SKM-1 treated with dmso at 0.1 percent for 144 hours (cell line): ENCODE data around the gene NLRP7.
A peak's percentile ranks its signal among the peaks of the same experiment; 100 is the strongest.
"Not testable (repeated sequence)": the region's sequence is repeated elsewhere in the genome, so short reads cannot be mapped to it uniquely, and the experiment has no call there.

Experiments
- DNase-seq: peaks from one replicate; lab custom pipeline; 2025; ENCODE audit not compliant: unreplicated experiment; lab: John Stamatoyannopoulos, UW

Gene NLRP7

DNA sequence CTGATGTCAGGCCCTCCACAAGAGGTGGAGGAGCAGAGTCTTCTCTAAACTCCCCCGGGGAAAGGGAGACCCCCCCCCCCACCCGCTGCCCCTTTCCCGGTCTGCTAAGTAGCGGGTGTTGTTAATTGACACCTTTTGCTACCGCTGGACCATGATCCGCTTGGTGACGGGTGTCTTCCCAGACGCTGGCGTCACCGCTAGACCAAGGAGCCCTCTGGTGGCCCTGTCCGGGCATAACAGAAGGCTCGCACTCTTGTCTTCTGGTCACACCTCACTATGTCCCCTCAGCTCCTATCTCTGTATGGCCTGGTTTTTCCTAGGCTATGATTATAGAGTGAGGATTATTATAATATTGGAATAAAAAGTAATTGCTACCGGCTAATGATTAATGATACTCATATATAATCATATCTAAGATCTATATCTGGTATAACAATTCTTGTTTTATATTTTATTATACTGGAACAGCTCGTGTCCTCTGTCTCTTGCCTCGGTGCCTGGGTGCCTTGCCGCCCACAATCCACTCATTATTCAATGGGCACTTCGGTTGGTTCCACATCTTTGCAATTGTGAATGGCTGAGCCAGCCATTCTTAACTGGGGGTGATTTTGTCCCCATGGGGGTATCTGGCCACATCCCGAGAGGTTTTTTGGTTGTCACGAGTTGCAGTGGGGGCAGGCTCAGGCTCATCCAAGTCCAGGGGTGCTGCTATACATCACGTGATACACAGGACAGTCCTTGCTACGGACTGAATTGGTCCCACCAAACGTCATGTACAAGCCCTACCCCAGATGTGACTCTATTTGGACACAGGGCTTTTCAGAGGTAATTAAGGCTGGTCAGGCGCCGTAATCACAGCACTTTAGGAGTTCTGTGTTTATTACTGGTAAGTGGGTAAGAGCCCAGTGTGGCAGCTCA is 27.4 kb downstream of the NLRP7 start:
- DNase-seq, result not testable (repeated sequence)

DNA sequence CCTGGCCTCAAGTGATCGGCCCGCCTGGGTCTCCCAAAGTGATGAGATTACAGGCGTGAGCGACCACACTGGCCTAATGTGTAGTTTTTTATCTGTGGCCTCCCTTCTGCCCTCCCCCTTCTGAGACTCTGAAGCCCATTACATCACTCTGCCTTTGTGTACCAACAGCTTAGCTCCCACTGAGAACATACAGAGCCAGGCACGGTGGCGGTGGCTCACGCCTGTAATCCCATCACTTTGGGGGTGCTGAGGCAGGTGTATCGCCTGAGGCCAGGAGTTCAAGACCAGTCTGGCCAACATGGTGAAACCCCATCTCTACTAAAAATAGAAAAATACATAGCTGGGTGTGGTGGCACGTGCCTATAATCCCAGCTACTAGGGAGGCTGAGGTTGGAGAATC is 28.8 kb downstream of the NLRP7 start:
- DNase-seq, result no peak

DNA sequence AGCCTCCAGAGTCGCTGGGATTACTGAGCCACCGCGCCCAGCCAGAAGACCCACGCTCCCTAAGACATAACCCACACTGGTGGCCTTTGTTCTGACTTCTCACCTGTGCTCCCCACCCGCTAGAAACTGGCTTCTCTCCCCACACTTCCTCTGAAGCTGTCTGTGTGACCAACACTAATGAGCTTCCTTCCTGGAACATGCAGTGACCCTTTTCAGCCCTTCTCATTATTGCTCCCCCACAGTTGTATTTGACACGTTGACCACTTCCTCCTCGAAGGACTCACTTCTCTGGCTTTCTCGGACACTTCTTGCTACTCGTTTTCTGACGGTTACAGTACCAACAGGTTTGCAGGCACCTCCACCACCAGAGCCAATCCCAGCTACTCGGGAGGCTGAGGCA is 30.5 kb downstream of the NLRP7 start:
- DNase-seq, result no peak

DNA sequence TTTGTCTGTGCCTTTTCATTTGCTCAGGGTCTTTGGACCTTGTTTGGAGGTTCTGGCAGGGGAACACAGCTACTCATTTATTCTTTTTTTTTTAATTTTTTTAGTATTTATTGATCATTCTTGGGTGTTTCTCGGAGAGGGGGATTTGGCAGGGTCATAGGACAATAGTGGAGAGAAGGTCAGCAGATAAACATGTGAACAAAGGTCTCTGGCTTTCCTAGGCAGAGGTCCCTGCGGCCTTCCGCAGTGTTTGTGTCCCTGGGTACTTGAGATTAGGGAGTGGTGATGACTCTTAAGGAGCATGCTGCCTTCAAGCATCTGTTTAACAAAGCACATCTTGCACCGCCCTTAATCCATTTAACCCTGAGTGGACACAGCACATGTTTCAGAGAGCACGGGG is 39.4 kb downstream of the NLRP7 start:
- not testable (repeated sequence) for DNase-seq

DNA sequence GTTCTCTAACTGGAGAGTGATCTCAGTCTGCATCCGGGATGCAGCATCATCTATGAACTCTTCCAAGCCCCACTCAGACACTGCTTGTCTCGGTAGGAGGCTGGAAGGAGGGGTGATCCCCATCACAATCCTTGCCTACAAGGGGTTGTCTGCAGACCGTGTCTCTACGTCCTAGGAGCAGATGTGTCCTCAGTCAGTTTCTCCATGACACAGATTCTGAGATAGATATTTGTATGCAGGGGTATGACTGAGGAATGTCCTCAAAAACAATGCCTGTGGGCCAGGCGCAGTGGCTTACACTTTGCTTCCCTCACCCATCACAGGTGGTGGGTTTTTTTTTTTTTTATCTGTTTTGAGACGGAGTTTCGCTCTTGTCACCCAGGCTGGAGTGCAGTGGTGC is 40.5 kb downstream of the NLRP7 start:
- no peak for DNase-seq

DNA sequence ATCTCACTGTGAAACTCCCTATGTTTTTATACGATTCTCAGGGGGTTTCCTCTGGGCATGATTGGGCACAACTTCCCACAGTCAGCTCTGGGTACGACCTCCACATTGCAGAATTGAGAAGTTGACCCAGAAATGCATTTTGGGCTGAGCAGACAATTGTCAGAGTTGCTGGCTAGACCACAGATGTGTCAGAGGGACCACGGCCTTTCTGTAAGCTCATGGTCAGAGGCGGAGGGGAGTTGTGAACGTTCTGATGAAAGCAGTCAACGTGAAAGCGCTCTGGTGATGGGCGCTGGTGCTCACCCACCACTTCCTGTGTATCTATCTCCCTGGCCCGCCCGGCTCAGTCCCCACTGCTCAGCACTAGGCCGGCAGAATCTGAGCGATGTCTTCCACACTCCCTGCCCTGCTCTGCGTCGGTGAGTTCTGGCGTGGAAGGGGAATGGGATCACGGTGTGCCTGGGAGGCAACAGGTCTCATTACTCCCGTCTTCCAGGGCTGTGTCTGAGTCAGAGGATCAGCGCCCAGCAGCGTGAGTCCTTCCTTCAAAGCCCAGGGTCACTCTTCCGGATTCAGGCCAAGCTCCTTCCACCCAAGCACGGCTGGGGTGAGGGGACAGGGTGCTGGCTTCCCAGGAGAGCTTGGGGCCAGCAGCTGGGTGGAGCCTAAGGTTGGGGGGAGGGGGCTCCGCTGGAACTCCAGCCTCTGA is 41.4 kb downstream of the NLRP7 start, which contains the start of gene NCR1:
Gene NCR1 (plus strand): TSS at position 346 of the 709 bp plus-strand sequence. CDS start 40 bp downstream, at position 386.
- DNase-seq, result no peak

DNA sequence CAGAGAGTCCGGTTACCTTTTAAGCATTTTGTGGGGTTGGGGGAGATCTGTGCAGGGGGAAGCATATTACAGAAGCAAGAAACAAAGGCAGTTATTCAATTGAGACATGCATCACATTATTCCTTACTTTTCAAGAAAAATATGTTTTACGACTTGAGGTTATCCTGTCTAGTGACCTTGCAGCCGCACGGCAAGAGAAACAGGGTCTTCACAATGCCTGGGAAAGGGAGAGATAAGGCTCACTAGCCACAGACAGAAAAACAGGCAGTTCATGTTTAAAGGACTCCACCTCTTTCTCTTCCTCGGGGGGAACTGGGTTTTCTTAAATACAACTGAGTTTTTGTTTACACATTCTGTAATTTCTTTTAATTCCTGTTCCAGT is 41.9 kb downstream of the NLRP7 start:
- no peak for DNase-seq

DNA sequence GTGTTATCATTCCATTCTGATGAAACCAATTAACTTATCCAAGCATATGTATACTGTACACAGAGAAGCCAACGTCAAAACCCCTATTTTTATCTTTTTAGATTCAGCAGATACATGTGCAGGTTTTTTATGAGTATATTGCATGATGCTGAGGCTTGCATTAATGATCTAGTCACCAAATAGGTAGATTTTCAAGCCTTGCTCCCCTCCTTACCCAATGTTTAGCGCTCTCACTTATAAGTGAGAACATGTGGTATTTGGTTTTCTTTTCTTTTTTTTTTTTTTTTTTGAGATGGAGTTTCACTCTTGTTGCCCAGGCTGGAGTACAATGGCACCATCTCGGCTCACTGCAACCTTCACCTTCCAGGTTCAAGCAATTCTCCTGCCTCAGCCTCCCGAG is 43.1 kb downstream of the NLRP7 start:
- not testable (repeated sequence) for DNase-seq

DNA sequence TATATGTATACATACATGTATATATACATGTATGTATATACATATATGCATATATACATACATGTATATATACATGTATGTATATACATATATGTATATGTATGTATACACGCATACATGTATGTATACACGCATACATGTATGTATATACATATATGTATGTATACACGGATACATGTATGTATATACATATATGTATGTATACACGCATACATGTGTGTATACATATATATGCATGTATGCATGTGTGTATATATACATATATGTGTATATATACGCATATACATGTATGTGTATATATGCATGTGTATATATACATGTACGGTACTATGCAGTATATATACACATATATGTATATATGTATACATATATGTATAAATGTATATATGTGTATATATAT is 44.0 kb downstream of the NLRP7 start:
- DNase-seq, result no peak

DNA sequence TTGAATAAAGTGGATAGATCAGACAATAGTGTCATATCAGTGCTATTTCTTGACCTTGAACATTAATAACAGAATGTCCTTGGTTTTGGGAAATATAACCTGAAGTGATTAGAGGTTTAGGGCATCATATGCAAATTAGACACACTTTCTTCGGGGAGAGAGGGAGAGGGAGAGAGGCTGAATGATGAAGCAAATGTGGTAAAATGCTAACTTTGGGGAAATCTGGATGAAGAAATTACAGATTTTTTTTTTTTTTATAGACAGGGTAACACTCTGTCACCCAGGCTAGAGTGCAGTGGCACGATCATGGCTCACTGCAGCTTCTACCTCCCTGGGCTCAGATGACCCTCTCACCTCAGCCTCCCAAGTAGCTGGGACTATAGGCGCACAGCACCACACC is 45.3 kb downstream of the NLRP7 start:
- DNase-seq, result no peak

DNA sequence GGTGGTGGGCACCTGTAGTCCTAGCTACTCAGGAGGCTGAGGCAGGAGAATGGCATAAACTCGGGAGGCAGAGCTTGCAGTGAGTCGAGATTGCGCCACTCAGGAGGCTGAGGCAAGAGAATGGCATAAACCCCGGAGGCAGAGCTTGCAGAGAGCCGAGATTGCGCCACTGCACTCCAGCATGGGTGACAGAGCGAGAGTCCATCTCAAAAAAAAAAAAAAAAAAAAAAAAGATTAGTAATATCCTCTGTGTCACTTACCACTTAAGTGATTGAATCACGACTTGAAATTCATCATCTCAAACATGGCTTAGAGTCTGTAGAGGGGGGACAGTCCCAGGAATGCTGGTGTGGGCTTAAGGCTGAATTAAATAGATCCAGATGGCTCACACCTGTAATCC is 46.2 kb downstream of the NLRP7 start:
- peak; percentile 4 for DNase-seq

DNA sequence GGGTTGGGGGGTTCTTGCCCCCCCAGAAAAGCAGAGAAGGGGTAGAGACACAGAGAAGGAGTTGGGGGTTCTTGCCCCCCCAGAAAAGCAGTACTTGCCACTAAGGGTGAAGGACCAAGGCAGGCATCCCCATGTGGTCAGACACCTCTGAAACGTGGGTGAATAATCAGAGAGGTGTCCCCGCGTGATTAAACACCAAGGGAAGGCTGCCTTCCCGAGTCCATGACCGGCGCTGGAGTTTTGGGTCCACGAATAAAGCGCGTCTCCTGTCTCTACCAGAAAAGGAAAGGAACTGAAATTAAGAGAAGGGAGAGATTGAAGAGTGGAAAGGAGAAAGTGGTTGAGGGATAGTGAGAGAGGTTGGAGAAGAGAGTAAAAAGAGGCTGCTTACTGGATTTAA is 47.7 kb downstream of the NLRP7 start:
- not testable (repeated sequence) for DNase-seq

DNA sequence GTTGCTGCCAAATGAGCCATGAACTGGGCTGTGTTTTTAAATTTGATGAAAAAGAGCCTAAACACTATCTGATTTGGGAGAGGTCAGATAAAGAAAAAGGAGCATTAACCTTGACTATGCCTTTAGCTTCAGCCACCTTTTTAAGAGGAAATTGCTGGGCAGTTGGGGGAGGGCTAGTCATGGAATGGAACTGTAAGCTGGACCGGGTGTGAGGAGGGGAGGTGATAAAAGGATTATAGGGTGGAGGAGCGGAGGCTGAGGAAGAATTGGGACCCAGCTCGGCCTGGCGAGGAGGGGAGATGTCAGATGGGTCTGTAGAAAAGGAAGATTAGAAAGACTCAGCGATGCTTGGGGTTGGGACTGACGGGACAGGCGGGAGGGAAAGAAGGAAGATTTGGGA is 48.6 kb downstream of the NLRP7 start:
- DNase-seq, result not testable (repeated sequence)

DNA sequence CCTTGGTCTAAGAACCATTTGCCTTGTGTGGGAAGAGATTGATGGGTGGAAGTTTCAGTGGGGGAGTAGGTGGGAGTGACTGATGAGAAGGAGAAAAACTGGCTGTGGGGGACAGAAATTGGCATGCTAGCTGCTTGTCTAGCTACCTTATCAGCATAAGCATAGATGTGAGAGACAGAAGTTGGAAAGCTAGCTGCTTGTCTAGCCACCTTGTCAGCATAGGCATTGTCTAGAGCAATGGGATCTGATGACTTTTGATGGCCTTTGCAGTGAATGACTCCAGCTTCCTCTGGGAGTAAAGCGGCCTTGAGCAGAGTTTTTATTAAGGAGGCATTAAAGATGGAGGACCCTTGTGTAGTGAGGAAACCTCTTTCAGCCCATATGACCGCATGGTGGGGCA is 51.3 kb downstream of the NLRP7 start:
- no peak for DNase-seq

DNA sequence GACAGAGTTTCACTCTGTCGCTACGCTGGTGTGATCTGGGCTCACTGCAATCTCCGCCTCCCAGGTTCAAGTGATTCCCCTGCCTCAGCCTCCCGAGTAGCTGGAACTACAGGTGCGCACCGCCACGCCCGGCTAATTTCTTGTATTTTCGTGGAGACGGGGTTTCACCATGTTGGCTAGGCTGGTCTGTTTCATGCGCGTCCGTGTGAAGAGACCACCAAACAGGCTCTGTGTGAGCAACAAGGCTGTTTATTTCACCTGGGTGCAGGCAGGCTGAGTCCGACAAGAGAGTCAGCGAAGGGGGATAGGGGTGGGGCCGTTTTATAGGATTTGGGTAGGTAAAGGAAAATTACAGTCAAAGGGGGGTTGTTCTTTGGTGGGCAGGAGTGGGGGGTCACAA is 53.2 kb downstream of the NLRP7 start:
- DNase-seq, result not testable (repeated sequence)

DNA sequence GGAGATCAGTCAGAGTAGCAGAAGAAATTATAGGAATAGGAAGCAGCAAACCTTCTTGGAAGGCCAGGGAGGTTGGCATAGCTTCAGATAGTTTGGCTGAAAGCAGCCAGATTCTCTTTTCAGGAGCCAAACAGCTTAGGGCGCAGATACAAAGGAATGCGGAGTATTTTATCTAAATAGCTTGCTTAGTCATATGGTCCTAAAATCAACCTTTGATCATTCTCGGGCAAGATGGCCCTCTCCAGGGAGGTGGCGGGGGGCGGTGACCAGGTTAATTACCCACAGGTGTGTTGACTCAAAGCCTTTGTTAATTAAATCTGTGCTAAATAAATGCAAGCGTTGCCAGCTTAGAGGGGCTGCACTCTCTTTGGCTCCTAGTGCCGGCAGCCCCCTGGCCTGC is 53.9 kb downstream of the NLRP7 start:
- DNase-seq, result no peak

DNA sequence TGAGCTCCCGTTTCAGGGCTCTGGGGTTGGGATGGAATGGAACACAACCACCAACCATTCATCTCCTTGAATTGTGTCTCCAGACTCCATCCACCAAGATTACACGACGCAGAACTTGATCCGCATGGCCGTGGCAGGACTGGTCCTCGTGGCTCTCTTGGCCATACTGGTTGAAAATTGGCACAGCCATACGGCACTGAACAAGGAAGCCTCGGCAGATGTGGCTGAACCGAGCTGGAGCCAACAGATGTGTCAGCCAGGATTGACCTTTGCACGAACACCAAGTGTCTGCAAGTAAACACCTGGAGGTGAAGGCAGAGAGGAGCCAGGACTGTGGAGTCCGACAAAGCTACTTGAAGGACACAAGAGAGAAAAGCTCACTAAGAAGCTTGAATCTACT is 57.8 kb downstream of the NLRP7 start:
- DNase-seq, result no peak

DNA sequence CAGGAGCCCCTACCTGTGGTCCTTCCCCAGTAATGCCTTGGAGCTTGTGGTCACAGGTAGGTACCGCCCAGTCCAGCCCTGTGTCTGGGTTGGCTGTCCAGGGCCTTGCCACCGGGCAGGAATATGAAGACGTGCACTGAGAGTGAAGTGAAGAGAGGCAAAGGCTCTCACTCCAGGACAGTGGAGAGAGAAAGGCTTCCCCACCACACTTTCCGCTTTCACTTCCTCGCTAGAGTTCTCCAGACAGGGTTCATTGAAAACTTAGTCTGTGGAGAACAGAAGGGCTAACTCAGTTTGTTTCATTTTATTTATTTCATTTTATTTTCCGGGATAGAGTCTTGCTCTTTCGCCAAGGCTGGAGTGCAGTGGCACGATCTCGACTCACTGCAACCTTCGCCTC is 59.1 kb downstream of the NLRP7 start:
- DNase-seq, result no peak

DNA sequence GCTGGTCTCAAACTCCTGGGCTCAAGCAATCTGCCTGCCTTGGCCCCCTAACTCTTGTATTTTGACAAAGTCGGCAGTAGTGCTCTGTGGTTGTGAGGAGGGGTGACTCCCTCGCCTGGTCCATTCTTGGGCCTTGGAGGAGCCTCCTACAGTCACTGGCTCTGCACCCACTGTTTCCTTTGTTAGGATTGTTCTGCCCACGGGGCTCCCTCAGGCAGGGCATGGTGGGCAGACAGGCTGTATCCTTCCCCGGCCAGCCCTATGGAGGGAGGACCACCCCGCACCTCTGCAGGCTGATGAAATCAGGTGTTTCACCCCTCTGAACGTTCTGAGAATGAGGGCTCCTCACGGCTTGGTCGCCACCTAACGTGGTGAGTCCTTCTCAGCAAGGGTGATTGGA is 64.1 kb downstream of the NLRP7 start:
- DNase-seq, result no peak

DNA sequence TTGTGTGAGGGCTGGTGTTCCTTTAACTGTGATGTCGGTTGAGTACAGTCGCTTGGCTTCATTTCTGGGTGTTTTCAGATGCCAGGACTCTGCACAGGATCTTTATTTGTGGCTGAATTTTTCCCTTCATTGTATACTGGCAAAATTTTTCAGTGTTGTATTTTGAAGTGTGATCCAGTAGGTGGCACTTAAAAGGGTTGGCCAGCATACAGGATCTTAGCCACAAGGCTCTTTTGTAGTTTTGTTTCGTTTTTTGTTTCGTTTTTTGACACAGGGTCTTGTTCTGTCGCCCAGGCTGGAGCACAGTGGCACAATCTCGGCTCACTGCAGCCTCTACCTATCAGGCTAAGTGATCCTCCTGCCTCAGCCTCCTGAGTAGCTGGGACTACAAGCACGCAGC is 64.6 kb downstream of the NLRP7 start:
- no peak for DNase-seq

DNA sequence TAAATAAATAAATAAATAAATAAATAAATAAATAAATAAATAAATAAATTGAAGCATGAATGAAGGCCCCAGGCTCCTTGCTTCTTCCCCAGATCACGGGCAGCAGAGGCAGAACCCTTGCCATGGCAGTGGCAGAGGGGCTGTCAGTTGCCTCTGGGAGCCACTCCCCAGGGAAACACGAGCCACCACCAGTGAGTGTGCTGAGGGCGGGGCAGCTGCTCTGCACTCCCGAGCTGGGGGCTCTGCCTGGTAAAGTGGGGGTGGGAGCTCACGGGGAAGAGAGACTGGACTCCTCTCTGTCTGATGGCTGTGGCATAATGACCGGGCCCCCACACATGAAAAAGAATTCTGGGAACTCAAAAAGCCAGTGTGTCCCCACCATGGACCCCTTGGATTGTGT is 65.4 kb downstream of the NLRP7 start:
- no peak for DNase-seq

DNA sequence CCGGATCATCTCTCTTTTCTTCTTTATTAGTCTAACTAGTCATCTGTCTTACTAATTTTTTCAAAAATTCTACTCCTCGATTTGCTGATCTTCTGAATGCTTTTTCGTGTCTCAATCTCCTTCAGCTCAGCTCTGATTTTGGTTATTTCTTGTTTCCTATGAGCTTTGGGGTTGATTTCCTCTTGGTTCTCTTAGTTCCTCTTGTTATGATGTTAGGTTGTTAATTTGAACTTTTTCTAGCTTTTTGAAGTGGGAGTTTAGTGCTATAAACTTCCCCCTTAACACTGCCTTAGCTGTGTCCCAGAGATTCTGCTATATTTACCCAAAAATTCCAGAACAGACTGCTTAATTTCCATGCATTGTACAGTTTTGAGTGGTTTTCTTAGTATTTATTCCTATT is 69.9 kb downstream of the NLRP7 start:
- DNase-seq, result no peak
